DOHH2 (cell line): Measurements from ENCODE around the gene CCDC71L.

Experiments used
- H3F3A ChIP-seq: fragments of 200-600 bp; sonication (generic), shearing (Covaris generic); 2 replicates; pipeline ENCODE4 v1.6.0; 2016; ENCODE audit warnings: antibody characterized with exemption, mild to moderate bottlenecking; ENCODE audit not compliant: control insufficient read depth, insufficient read depth
- H3K27ac ChIP-seq: fragments of 200-600 bp; sonication (generic); 2 replicates; pipeline ENCODE4 v1.5.1; 2014; ENCODE audit warnings: low read depth, mild to moderate bottlenecking, low read length, moderate library complexity
- H3K27me3 ChIP-seq: fragments of 200-600 bp; sonication (generic); 2 replicates; pipeline ENCODE4 v1.6.1; 2014; ENCODE audit warnings: mild to moderate bottlenecking, low read length, mixed read lengths; ENCODE audit not compliant: control insufficient read depth
- H3K36me3 ChIP-seq: fragments of 200-600 bp; sonication (generic); 2 replicates; pipeline ENCODE4 v1.6.1; 2014; ENCODE audit warnings: mild to moderate bottlenecking, low read length, moderate library complexity, mixed read lengths; ENCODE audit not compliant: control insufficient read depth
- H3K4me1 ChIP-seq: fragments of 200-600 bp; sonication (generic); 2 replicates; pipeline ENCODE4 v1.6.1; 2014; ENCODE audit warnings: mild to moderate bottlenecking, low read length, mixed read lengths; ENCODE audit not compliant: control insufficient read depth
- H3K4me2 ChIP-seq: fragments of 200-600 bp; sonication (generic); 2 replicates; pipeline ENCODE4 v1.6.0; 2014; ENCODE audit warnings: mild to moderate bottlenecking, low read length, moderate library complexity
- H3K4me3 ChIP-seq: fragments of 200-600 bp; sonication (generic); 2 replicates; pipeline ENCODE4 v1.5.1; 2014; ENCODE audit warnings: mild to moderate bottlenecking, low read length, mixed read lengths
- H3K79me2 ChIP-seq: fragments of 200-600 bp; sonication (generic); 2 replicates; pipeline ENCODE4 v1.6.1; 2014; ENCODE audit warnings: mild to moderate bottlenecking, low read length, mixed read lengths; ENCODE audit not compliant: control insufficient read depth
- H3K9me2 ChIP-seq: fragments of 200-600 bp; sonication (generic); replicated peaks from 2 replicates; pipeline ENCODE4 v1.6.1; 2014; ENCODE audit warnings: mild to moderate bottlenecking, low read length, mixed read lengths; ENCODE audit not compliant: control insufficient read depth
- H3K9me3 ChIP-seq: fragments of 200-600 bp; sonication (generic); 2 replicates; pipeline ENCODE4 v1.6.1; 2014; ENCODE audit warnings: antibody characterized with exemption, low read length, mixed read lengths; ENCODE audit not compliant: control insufficient read depth, insufficient read depth
- H4K20me1 ChIP-seq: fragments of 200-600 bp; sonication (generic); 2 replicates; pipeline ENCODE4 v1.6.0; 2014; ENCODE audit warnings: low read depth, mild to moderate bottlenecking, antibody characterized with exemption, low read length, moderate library complexity; ENCODE audit not compliant: control insufficient read depth, insufficient read depth
- EZH2phosphoT487 ChIP-seq: fragments of 200-600 bp; sonication (generic); IDR thresholded peaks from 2 replicates; pipeline ENCODE4 v1.6.1; 2017; ENCODE audit warnings: borderline replicate concordance, mild to moderate bottlenecking, antibody characterized with exemption, low read length, moderate library complexity, mixed read lengths
- TF ChIP-seq, protein P1 (sequence below): fragments of 200-600 bp; sonication (generic); IDR thresholded peaks from one replicate; pipeline ENCODE4 v1.5.1; 2014; ENCODE audit warnings: antibody characterized with exemption, mild to moderate bottlenecking, low read depth, low read length; ENCODE audit not compliant: poor library complexity, severe bottlenecking

The CCDC71L gene

DNA sequence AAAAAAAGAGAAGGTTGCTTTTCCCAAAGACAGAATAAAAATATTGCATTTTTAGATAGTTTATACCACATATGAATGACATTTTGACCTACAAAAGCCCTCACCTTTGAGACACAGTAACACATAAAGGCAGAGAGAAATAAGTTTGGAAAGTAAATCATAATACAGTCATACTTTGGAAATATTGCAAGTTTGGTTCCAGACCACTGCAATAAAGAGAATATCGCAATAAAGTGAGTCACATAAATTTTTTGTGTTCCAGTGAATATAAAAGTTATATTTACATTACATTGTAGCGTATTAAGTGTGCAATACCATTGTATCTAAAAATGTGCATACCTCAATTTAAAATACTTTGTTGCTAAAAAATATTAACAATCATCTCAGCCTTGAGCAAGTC lies 40.3 kb downstream of the CCDC71L start:
- H3K36me3 ChIP-seq = no peaks in the 10 kb centered on the region

DNA sequence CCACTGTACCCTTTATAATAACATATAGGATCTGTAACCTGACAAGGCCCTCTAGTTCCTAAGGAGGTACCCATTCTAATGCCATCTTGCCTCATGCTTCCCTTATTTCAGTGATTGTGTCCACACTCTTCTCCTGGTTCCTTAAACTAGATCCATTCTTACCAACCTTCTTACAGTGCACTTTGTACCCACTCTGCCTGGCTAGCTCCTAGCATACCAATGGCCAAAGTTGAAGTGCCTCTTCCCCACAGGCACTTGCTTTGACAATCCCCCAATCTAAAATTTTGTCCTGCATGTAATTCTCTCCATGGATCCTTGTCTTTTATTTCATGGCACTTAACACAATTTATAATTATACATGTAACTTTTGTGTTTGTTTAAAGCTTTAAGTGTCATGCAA lies 40.9 kb downstream of the CCDC71L start:
- Histone ChIP-seq H3K4me2 (no peak overlapping the region), H3K9me2 (no peaks in the 10 kb centered on the region), H4K20me1 (no peaks in the 10 kb centered on the region), H3K79me2 (no peaks in the 10 kb centered on the region), H3K36me3 (no peaks in the 10 kb centered on the region), H3K27me3 (0 out of 2 replicates have a peak, but pooled peaks cover 8% of the 10 kb centered on the region), H3K4me3 (no peak overlapping the region), H3F3A (no peaks in the 10 kb centered on the region), H3K4me1 (no peaks in the 10 kb centered on the region), H3K27ac (no peak overlapping the region), H3K9me3 (peaks cover 3% of the 10 kb centered on the region; the same call in 1 of the 2 replicates)
- TF ChIP-seq EZH2phosphoT487 = no peak
- TF ChIP-seq, protein P1, sequence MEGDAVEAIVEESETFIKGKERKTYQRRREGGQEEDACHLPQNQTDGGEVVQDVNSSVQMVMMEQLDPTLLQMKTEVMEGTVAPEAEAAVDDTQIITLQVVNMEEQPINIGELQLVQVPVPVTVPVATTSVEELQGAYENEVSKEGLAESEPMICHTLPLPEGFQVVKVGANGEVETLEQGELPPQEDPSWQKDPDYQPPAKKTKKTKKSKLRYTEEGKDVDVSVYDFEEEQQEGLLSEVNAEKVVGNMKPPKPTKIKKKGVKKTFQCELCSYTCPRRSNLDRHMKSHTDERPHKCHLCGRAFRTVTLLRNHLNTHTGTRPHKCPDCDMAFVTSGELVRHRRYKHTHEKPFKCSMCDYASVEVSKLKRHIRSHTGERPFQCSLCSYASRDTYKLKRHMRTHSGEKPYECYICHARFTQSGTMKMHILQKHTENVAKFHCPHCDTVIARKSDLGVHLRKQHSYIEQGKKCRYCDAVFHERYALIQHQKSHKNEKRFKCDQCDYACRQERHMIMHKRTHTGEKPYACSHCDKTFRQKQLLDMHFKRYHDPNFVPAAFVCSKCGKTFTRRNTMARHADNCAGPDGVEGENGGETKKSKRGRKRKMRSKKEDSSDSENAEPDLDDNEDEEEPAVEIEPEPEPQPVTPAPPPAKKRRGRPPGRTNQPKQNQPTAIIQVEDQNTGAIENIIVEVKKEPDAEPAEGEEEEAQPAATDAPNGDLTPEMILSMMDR = no peak

More for the DNA sequence above, 40.3 kb downstream of the CCDC71L start:
- no peaks in the 10 kb centered on the region for H3K4me1 ChIP-seq
- no peaks in the 10 kb centered on the region for H3K9me2 ChIP-seq
- no peaks in the 10 kb centered on the region for H4K20me1 ChIP-seq
- H3K4me2 ChIP-seq = no peak overlapping the region
- H3K27me3 ChIP-seq = 0 out of 2 replicates have a peak, but pooled peaks cover 5% of the 10 kb centered on the region
- no peak overlapping the region for H3K4me3 ChIP-seq
- H3K9me3 ChIP-seq = peaks cover 3% of the 10 kb centered on the region; the same call in 1 of the 2 replicates
- H3K79me2 ChIP-seq = no peaks in the 10 kb centered on the region
- no peaks in the 10 kb centered on the region for H3F3A ChIP-seq
- TF ChIP-seq EZH2phosphoT487 = no peak
- TF ChIP-seq, protein P1 = no peak
- H3K27ac ChIP-seq = no peak overlapping the region

DNA sequence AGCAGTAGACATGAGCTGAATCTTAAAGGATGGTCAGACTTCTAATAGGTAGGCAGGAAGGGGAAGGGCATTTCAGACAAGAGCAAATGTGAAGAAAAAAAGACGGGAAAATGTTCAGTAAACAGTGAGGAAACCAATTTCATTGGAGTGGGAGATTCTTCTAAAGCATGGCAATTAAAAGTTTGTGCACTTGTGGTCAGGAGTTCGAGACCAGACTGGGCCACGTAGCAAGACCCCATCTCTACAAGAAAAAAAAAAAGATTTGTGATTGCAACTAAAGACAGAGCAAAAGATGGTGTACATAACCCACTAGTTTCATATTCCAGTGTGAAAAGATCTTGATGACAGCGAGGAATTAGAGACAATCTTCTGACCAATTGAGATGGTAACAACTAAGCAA lies 41.7 kb downstream of the CCDC71L start:
- peaks cover 3% of the 10 kb centered on the region; the same call in 1 of the 2 replicates for H3K9me3 ChIP-seq
- no peak overlapping the region for H3K27ac ChIP-seq
- H3K4me3 ChIP-seq = no peak overlapping the region
- no peaks in the 10 kb centered on the region for H3K9me2 ChIP-seq
- no peaks in the 10 kb centered on the region for H4K20me1 ChIP-seq
- H3K79me2 ChIP-seq = no peaks in the 10 kb centered on the region
- no peaks in the 10 kb centered on the region for H3K4me1 ChIP-seq
- H3K36me3 ChIP-seq = no peaks in the 10 kb centered on the region
- H3K4me2 ChIP-seq = no peak overlapping the region
- H3F3A ChIP-seq = no peaks in the 10 kb centered on the region
- H3K27me3 ChIP-seq = 0 out of 2 replicates have a peak, but pooled peaks cover 8% of the 10 kb centered on the region
- no peak for TF ChIP-seq EZH2phosphoT487
- TF ChIP-seq, protein P1 = no peak
